Right ventricle myocardium superior (tissue), 1 donor: ENCODE results near the gene HPS1. TPM values are rescaled to one million over a fixed set of nuclear protein-coding genes. Genes with fewer than 3 reads are reported as not detected.

Experiments used
- ATAC-seq: fragments of 200-7000 bp; cut with Tn5 transposase; one replicate; pipeline ENCODE4 v1.9.1; 2020; ENCODE audit warnings: mild to moderate bottlenecking; ENCODE audit not compliant: poor library complexity
- DNase-seq: peaks from one replicate; pipeline ENCODE4 v3.0.0-alpha.2; 2020
- intact Hi-C: fragments of 100-400 bp; cut with DNase I; formaldehyde crosslinking; loops from one replicate; pipeline ENCODE4 v1.11.2; 2022
- total RNA-seq: library from RNA; stranded (reverse); fragmentation: NEBNext Ultra II Directional; extraction: Animal tissue kit (Norgen Biotek cat#: 25700); gene quantifications from one replicate; pipeline ENCODE4 v1.2.1, GENCODE V29; 2021
- donor health status: DM: no; HTN: yes; CAD: no; lungs with severe emphysema.

Gene HPS1
- total RNA-seq, 1 donor from 2014 or later, result 25.6 TPM

GRCh38 chr10:98418665-98419468 lies 27.9 kb downstream of the HPS1 start:
- DNase-seq (no peak), ATAC-seq (no peak)
- intact Hi-C loops, result no loop called here

- ATAC-seq (no peak), DNase-seq (no peak)
- intact Hi-C loops, result no loop called here
Observed at GRCh38 chr10:98417973-98418664, 28.6 kb downstream of the HPS1 start.

DNA sequence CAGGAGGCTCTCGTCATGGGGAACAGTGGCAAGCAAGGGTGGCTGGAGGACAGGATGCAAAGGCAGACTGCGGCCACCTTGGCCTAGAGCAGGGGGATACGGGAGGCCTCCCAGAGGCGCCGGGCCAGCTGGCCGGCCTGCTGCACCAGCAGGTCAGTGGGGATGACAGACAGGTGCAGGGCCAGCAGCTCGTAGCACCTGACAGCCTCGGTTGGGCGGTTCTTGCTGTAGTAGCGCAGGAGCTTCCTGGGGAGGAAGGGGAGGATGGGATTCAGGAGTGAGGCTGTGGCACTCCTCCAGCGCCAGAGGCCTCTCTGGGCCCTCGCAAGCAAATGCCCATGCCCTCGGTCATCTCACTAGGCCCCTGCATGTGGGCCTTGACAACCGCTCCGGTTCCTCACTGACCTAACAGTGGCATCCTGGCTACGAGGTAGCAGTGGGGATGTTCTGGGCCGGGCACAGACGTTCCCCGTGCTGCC lies 29.2 kb downstream of the HPS1 start:
- no peak for ATAC-seq
- intact Hi-C loops, result no loop called here

GRCh38 chr10:98416606-98417388 lies 29.9 kb downstream of the HPS1 start:
- DNase-seq (no peak), ATAC-seq (no peak)
- intact Hi-C loops, result no loop called here

More for the DNA sequence above, 29.2 kb downstream of the HPS1 start:
- no peak for DNase-seq

DNA sequence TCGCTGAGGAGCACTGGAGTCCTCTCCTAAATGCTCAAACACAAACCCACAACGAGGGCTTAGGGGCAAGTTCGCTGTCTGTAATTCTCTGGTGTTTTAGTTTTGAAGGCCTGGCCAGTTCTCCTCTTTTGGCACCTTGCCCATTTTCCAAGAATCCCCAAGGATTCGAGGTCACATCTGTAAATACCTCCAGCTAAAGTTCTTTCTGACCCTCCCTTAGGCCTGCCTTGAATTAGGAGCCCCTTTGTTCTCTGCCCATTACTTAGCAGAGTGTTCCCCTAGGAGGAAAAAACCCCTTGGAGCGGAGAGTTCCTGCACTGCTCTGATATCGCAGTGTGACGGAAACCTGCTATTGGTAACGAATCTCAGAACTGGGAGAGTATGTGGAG lies 31.0 kb downstream of the HPS1 start:
- DNase-seq, result no peak
- intact Hi-C loops, result no loop called here
- no peak for ATAC-seq

DNA sequence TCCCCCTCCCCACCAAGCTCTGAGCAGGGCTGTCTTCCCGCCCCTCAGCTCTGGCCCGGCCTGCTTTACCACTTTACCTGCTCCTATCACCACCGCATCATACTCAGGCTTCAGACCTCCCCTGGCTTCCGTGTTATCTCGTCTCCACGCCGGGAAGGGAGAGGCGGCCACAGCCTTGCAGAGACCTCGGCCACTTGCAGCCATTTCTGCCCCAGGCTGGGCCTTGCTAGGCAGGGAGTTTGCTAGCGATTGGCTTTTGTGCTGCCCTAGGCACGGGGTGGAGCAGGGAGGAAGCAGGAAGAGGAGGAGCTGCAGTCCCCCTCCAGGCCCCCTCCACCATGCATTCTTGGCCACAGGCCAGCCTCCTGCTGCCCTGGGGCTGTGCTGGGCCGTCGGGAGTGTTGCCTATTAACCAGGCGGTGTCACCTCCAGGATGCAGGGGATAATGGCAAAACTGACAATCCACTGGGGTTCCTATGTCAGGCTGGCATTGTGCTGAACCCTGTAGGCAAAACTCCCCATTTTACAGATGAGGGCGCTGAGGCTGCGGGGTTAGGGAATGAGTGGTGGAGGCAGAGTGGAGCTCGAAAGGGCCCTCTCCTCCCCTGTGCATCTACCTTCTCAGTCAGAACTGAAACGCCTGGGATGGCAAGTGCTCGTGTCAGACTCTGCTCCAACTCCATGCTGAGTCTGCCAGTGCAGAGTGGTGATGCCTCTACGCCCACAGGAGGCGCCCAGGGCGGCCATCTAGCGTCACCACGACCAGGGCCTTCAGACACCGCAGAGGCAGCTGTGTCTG lies 31.6 kb downstream of the HPS1 start, which contains the start of gene PYROXD2:
PYROXD2 (minus strand) TSS at position 251 of the 799 bp plus-strand sequence; CDS start at position 204, 47 bp downstream.
- intact Hi-C loops, result no loop called here
- peak; percentile 94 for DNase-seq
- ATAC-seq, result peak; percentile 94

- intact Hi-C loops, result no loop called here
- DNase-seq, result no peak
- ATAC-seq, result peak; percentile 3
Observed at GRCh38 chr10:98414578-98414931, 32.2 kb downstream of the HPS1 start.

GRCh38 chr10:98411768-98412167 lies 35.0 kb downstream of the HPS1 start:
- no peak for ATAC-seq
- no peak for DNase-seq
- intact Hi-C loops, result no loop called here

GRCh38 chr10:98411166-98411565 lies 35.6 kb downstream of the HPS1 start:
- intact Hi-C loops, result no loop called here
- DNase-seq (no peak), ATAC-seq (no peak)

DNA sequence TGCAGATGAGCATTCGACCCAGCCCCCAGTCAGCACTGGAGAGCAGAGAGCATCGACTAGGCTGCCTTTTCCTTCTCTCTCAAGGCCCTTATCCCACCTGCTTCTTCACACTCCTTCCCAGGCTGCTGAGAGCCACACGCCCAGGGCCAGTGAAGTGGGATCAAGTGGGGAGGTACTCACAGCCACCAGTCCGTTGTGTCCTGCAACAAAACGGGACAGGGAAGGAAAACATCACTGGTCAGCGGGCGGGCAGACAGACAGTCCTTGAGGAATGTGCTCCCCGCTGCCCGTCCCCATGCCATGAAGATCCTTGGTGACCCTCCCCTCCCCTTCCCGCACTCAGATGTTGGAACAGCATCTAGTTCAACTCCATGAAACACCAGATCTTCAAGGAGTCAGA lies 36.0 kb downstream of the HPS1 start:
- DNase-seq (no peak), ATAC-seq (no peak)
- intact Hi-C loops, result no loop called here

DNA sequence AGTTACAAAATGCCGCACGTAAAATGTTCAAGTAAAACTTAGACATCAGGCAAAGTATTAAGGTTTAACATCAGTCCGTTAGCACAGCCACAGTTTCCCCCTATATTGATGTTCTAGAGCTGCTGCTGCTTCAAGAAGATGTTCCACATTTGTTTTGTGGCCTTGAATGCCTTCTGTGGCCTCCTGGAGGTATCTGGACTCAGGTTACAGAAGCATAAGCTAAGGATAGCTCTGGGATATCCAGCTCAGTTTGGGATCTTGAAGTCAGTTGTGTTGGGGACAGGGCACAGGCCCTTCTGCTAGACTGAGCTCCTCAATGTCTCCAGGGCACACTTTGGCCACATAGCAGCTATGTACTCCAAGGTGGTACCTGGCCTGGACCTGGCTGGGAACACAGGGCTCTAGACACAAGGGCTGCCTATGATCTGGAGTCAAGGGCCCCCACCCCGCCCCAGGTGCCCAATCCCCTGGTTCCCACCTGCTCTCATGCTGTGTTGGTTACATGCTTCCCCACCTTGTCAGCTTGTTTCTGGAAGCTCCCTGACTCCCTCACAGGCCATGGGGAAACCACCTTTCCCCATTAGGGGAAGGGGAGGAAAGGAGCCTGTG lies 36.5 kb downstream of the HPS1 start:
- no peak for ATAC-seq
- intact Hi-C loops, result no loop called here
- DNase-seq, result no peak

DNA sequence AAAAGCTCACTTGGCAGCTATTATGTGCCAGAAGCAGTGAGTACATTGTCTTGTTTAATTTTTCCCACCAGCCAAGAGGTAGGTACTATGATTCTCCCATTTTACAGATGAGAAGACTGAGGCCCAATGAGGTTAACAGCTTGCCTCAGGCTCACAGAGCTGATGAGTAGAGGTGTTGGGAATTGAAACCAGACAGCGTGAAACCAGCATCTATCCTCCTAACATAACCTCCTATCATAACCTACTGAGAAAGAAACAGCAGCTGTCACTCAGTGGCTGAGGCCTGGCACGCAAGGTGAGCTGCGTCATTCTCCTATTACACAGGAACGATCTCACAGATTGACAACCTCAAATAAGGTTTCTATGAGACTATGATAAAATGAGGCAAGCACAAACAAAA lies 37.9 kb downstream of the HPS1 start:
- intact Hi-C loops, result no loop called here
- DNase-seq, result no peak
- ATAC-seq, result no peak

DNA sequence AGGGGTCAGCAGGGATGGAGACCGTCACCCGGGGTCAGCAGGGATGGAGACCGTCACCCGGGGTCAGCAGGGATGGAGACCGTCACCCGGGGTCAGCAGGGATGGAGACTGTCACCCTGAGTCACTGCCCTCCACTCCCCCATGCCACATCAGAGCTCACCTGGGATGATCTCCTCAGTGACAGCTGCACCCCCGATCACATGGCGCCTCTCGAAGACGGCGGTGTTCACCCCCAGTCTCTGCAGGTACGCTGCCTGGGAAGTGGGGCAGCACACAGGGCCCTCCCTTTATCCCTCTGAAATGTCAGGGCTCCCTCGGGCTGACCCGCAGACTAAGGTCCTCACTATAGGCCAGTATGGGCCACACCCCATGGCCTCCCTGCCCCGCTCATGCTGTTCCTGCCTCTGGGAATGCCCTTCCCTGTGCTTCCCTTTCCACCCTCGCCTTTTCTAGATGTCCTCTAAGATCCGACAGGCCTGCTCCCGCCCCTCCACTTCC lies 38.9 kb downstream of the HPS1 start:
- intact Hi-C loops, result no loop called here

GRCh38 chr10:98407017-98407743 lies 39.6 kb downstream of the HPS1 start:
- DNase-seq (no peak), ATAC-seq (peak; percentile 69)
- intact Hi-C loops, result no loop called here

More for the DNA sequence above, 38.9 kb downstream of the HPS1 start:
- DNase-seq, result no peak
- ATAC-seq, result no peak

DNA sequence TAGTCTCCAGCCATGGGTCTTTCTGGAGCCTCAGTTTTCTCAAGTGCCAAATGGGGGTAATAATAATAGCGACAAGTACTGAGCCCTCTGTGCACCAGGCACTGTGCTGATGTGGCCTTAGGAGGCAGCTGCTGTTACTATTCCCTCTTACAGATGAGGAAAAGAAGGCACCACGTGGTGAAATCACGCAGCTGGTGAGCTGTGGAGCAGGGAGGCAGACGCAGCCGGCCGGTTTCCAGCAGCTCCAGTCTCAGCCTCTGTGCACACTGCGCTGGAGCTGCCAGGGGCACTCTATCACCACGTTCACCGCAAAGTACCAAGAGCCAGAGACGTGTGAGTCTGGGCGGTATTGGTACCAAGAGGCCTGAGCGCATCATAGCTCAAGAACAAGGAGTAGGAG lies 41.3 kb downstream of the HPS1 start:
- intact Hi-C loops, result no loop called here
- DNase-seq (no peak), ATAC-seq (no peak)

- intact Hi-C loops, result no loop called here
- ATAC-seq (no peak), DNase-seq (no peak)
Observed at GRCh38 chr10:98404571-98405359, 42.0 kb downstream of the HPS1 start.
